T-helper 17 cell (primary cell): ENCODE measurements around the gene OXNAD1. TPM values are rescaled to one million over a fixed set of nuclear protein-coding genes. Genes with fewer than 3 reads are reported as not detected.
"Not testable (repeated sequence)": the region's sequence is repeated elsewhere in the genome, so short reads cannot be mapped to it uniquely, and the experiment has no call there.

Experiments
- ATAC-seq: fragments of 150-1000 bp; cut with Tn5 transposase; 2 replicates; pipeline ENCODE4 v1.10.0; 2021; ENCODE audit warnings: mild to moderate bottlenecking, moderate library complexity
- DNase-seq, 3 donors: peaks; one replicate each; pipeline versions ENCODE4 v3.0.0 to v3.0.0-alpha.2; 2020 to 2021
- H3K9me3 ChIP-seq: one replicate; pipeline ENCODE4 v1.7.0; 2013; ENCODE audit warnings: low read length, mild to moderate bottlenecking; ENCODE audit not compliant: control insufficient read depth, poor library complexity, severe bottlenecking
- H3K27ac Mint-ChIP-seq: one replicate; pipeline ENCODE4 v1.8.0; 2022; ENCODE audit warnings: mild to moderate bottlenecking, moderate library complexity, mixed read lengths
- H3K27me3 Mint-ChIP-seq: one replicate; pipeline ENCODE4 v1.8.0; 2022; ENCODE audit warnings: mixed read lengths
- H3K36me3 Mint-ChIP-seq: one replicate; pipeline ENCODE4 v1.8.0; 2022; ENCODE audit warnings: low read depth, mixed read lengths
- H3K4me1 Mint-ChIP-seq: one replicate; pipeline ENCODE4 v1.8.0; 2022; ENCODE audit warnings: mild to moderate bottlenecking, mixed read lengths
- H3K4me3 Mint-ChIP-seq: one replicate; pipeline ENCODE4 v1.8.0; 2022; ENCODE audit warnings: mild to moderate bottlenecking, moderate library complexity, mixed read lengths
- total RNA-seq, 4 donors: library from RNA in 2 of 4; stranded (reverse) in 2 of 4; gene quantifications; one replicate each; pipeline ENCODE4 v1.2.3 and lab custom pipeline; 2022 to 2026

OXNAD1 gene
- total RNA-seq, 2 donors from 2014 or later, result 73.1 to 89.3 TPM

GRCh38 chr3:16305111-16305541 lies 40.1 kb downstream of the OXNAD1 start:
- Mint-ChIP-seq H3K27ac (peak overlapping the region; percentile 98), H3K4me3 (peak overlapping the region; percentile 75), H3K36me3 (peaks cover 19% of the 10 kb centered on the region), H3K4me1 (peaks cover 78% of the 10 kb centered on the region), H3K27me3 (no peaks in the 10 kb centered on the region)
- peak; percentile 58 for ATAC-seq
- DNase-seq, result peak in 2 of 3 donors; percentile 19 to 31
- no peaks in the 10 kb centered on the region for H3K9me3 ChIP-seq

GRCh38 chr3:16307832-16308531 lies 43.0 kb downstream of the OXNAD1 start:
- no peak for DNase-seq
- no peaks in the 10 kb centered on the region for H3K27me3 Mint-ChIP-seq
- peak overlapping the region; percentile 58 for H3K4me3 Mint-ChIP-seq
- peaks cover 68% of the 10 kb centered on the region for H3K4me1 Mint-ChIP-seq
- H3K9me3 ChIP-seq, result no peaks in the 10 kb centered on the region
- H3K27ac Mint-ChIP-seq, result peak overlapping the region; percentile 98
- peaks cover 18% of the 10 kb centered on the region for H3K36me3 Mint-ChIP-seq
- ATAC-seq, result no peak

- no peaks in the 10 kb centered on the region for H3K9me3 ChIP-seq
- Mint-ChIP-seq H3K4me1 (peaks cover 69% of the 10 kb centered on the region), H3K27ac (peak overlapping the region; percentile 98), H3K4me3 (no peak overlapping the region), H3K36me3 (peaks cover 14% of the 10 kb centered on the region), H3K27me3 (no peaks in the 10 kb centered on the region)
- DNase-seq (no peak), ATAC-seq (no peak)
Measured at GRCh38 chr3:16308727-16309126, 43.7 kb downstream of the OXNAD1 start.

- peak overlapping the region; percentile 82 for H3K4me3 Mint-ChIP-seq
- no peaks in the 10 kb centered on the region for H3K27me3 Mint-ChIP-seq
- peaks cover 66% of the 10 kb centered on the region for H3K4me1 Mint-ChIP-seq
- peak in 1 of 3 donors; percentile 29 for DNase-seq
- no peaks in the 10 kb centered on the region for H3K9me3 ChIP-seq
- peak overlapping the region; percentile 98 for H3K27ac Mint-ChIP-seq
- peak; percentile 77 for ATAC-seq
- H3K36me3 Mint-ChIP-seq, result peaks cover 14% of the 10 kb centered on the region
Measured at GRCh38 chr3:16309558-16309957, 44.5 kb downstream of the OXNAD1 start.

- H3K27ac Mint-ChIP-seq, result peak overlapping the region; percentile 98
Measured at GRCh38 chr3:16310486-16310885, 45.5 kb downstream of the OXNAD1 start.

GRCh38 chr3:16311960-16312451 lies 47.0 kb downstream of the OXNAD1 start:
- ATAC-seq, result peak; percentile 82
- peak; percentile 24 to 52 (median 30) for DNase-seq
- Mint-ChIP-seq H3K27ac (peak overlapping the region; percentile 96), H3K4me1 (peaks cover 51% of the 10 kb centered on the region), H3K36me3 (peaks cover 10% of the 10 kb centered on the region), H3K4me3 (peak overlapping the region; percentile 88), H3K27me3 (no peaks in the 10 kb centered on the region)
- no peaks in the 10 kb centered on the region for H3K9me3 ChIP-seq

More at GRCh38 chr3:16310486-16310885, 45.5 kb downstream of the OXNAD1 start:
- peaks cover 11% of the 10 kb centered on the region for H3K36me3 Mint-ChIP-seq
- ATAC-seq, H3K4me3 Mint-ChIP-seq, H3K27me3 Mint-ChIP-seq, DNase-seq, H3K9me3 ChIP-seq: not testable (repeated sequence)
- H3K4me1 Mint-ChIP-seq, result peaks cover 57% of the 10 kb centered on the region

- peaks cover 7% of the 10 kb centered on the region for H3K36me3 Mint-ChIP-seq
- peak overlapping the region; percentile 15 for H3K4me3 Mint-ChIP-seq
- DNase-seq (no peak), ATAC-seq (no peak)
- peaks cover 48% of the 10 kb centered on the region for H3K4me1 Mint-ChIP-seq
- H3K27me3 Mint-ChIP-seq, result no peaks in the 10 kb centered on the region
- peak overlapping the region; percentile 96 for H3K27ac Mint-ChIP-seq
- no peaks in the 10 kb centered on the region for H3K9me3 ChIP-seq
Measured at GRCh38 chr3:16313886-16314645, 49.1 kb downstream of the OXNAD1 start.

- Mint-ChIP-seq H3K27ac (peak overlapping the region; percentile 96), H3K36me3 (peaks cover 11% of the 10 kb centered on the region), H3K4me1 (peaks cover 51% of the 10 kb centered on the region)
Measured at GRCh38 chr3:16315623-16316022, 50.6 kb downstream of the OXNAD1 start.

GRCh38 chr3:16316396-16316795 lies 51.4 kb downstream of the OXNAD1 start:
- Mint-ChIP-seq H3K4me1 (peaks cover 57% of the 10 kb centered on the region), H3K36me3 (peaks cover 18% of the 10 kb centered on the region), H3K27ac (peak overlapping the region; percentile 96), H3K27me3 (no peaks in the 10 kb centered on the region), H3K4me3 (no peak overlapping the region)
- no peak for ATAC-seq
- H3K9me3 ChIP-seq, result no peaks in the 10 kb centered on the region
- DNase-seq, result no peak

More at GRCh38 chr3:16315623-16316022, 50.6 kb downstream of the OXNAD1 start:
- H3K4me3 Mint-ChIP-seq, result peak overlapping the region; percentile 57
- ATAC-seq (no peak), DNase-seq (no peak)
- H3K27me3 Mint-ChIP-seq, result no peaks in the 10 kb centered on the region
- H3K9me3 ChIP-seq, result no peaks in the 10 kb centered on the region

GRCh38 chr3:16316847-16317560 lies 52.0 kb downstream of the OXNAD1 start:
- ATAC-seq, result no peak
- H3K27ac Mint-ChIP-seq, result peak overlapping the region; percentile 96
- no peak for DNase-seq
- H3K4me1 Mint-ChIP-seq, result peaks cover 51% of the 10 kb centered on the region
- peaks cover 15% of the 10 kb centered on the region for H3K36me3 Mint-ChIP-seq
- H3K4me3 Mint-ChIP-seq, result peak overlapping the region; percentile 73
- no peaks in the 10 kb centered on the region for H3K27me3 Mint-ChIP-seq
- H3K9me3 ChIP-seq, result no peaks in the 10 kb centered on the region

- Mint-ChIP-seq H3K27me3 (no peaks in the 10 kb centered on the region), H3K36me3 (peaks cover 15% of the 10 kb centered on the region), H3K27ac (peak overlapping the region; percentile 96), H3K4me3 (no peak overlapping the region), H3K4me1 (peaks cover 45% of the 10 kb centered on the region)
- DNase-seq (no peak), ATAC-seq (no peak)
- H3K9me3 ChIP-seq, result no peaks in the 10 kb centered on the region
Measured at GRCh38 chr3:16317561-16317945, 52.5 kb downstream of the OXNAD1 start.

- no peak overlapping the region for H3K4me3 Mint-ChIP-seq
- peaks cover 15% of the 10 kb centered on the region for H3K36me3 Mint-ChIP-seq
- ATAC-seq (no peak), DNase-seq (no peak)
- H3K9me3 ChIP-seq, result no peaks in the 10 kb centered on the region
- peak overlapping the region; percentile 96 for H3K27ac Mint-ChIP-seq
- no peaks in the 10 kb centered on the region for H3K27me3 Mint-ChIP-seq
- H3K4me1 Mint-ChIP-seq, result peaks cover 43% of the 10 kb centered on the region
Measured at GRCh38 chr3:16318176-16318575, 53.2 kb downstream of the OXNAD1 start.

- DNase-seq (peak; percentile 46 to 72 (median 59)), ATAC-seq (peak; percentile 91)
- Mint-ChIP-seq H3K36me3 (peaks cover 15% of the 10 kb centered on the region), H3K27me3 (no peaks in the 10 kb centered on the region), H3K27ac (peak overlapping the region; percentile 96), H3K4me1 (peaks cover 36% of the 10 kb centered on the region), H3K4me3 (peak overlapping the region; percentile 55)
- no peaks in the 10 kb centered on the region for H3K9me3 ChIP-seq
Measured at GRCh38 chr3:16319307-16319706, 54.3 kb downstream of the OXNAD1 start.
